B cell (primary cell): Measurements from ENCODE around the gene UTS2R.

ENCODE experiments used
- CTCF ChIP-seq: fragments of 200-600 bp; IDR thresholded peaks from one replicate; pipeline ENCODE4 v1.8.0; 2022; ENCODE audit warnings: antibody characterized with exemption, mild to moderate bottlenecking
- EZH2 ChIP-seq: IDR thresholded peaks from 2 replicates; pipeline ENCODE4 v1.6.1; 2012; ENCODE audit warnings: borderline replicate concordance, low read depth, mild to moderate bottlenecking, moderate library complexity, low read length; ENCODE audit not compliant: insufficient read depth, poor library complexity, severe bottlenecking

DNA sequence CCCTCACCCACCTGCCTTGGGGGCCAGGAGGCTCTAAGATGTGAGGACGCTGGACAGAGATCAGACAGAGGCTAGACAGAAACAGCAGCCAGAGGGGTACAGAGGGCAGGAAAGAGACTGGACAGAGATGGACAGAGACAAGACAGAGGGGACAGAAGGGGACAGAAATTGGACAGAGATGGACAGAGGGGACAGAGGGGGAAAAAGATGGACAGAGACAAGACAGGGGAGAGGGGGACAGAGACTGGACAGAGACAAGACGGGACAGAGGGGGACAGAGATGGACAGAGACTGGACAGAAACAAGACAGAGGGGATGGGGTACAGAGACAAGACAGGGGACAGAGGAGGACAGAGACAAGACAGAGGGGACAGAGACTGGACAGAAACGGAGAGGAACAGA lies 16.1 kb downstream of the UTS2R start:
- TF ChIP-seq CTCF = no peak
- no peak for TF ChIP-seq EZH2
